Measurements from ENCODE around the gene ANKRD42. TPM values are rescaled to one million over a fixed set of nuclear protein-coding genes. Genes with fewer than 3 reads are reported as not detected.

The ANKRD42 gene
- total and polyA plus RNA-seq, 9 of the 15 experiments (the other 6 are each of a cell fraction or from before 2014, with no cell fraction given), result 2.8 to 9.1 (median 6.1) TPM

DNA sequence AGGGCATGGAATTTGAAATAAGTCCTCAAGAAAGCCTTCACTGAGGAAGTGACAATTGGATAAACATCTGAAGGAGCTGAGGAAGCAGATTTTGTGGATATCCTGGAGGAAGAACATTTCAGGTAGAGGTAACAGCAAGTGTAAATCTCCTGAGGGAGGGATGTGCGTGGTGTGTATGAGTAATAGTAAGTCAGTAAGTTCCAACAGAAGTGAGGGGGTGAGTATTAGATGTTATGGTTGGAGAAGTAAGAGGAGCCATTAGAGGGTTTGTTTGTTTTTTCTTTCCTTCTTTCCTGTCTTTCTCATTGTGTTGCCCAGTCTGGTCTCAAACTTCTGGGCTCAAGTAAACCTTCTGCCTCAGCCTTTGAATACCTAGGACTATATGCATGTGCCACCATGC, 29.0 kb downstream of the ANKRD42 start:
- CTCF ChIA-PET (ENCODE audit: low intra/inter-chr PET ratio), result no interaction called here
- no peaks in the 10 kb centered on the region for H3K36me3 ChIP-seq (ENCODE audit: control insufficient read depth, insufficient read depth, low read length)
- DNase-seq (ENCODE audit: extremely low read depth in 1 of 4, low spot score in 3 of 4) (no peak), ATAC-seq (no peak), FAIRE-seq (no peak)
- no peaks in the 10 kb centered on the region for H3K79me2 ChIP-seq (ENCODE audit: control insufficient read depth, insufficient read depth, low read length)
- H3K4me2 ChIP-seq (ENCODE audit: insufficient read depth, low read length), result no peak overlapping the region
- no peak overlapping the region for H3K4me3 ChIP-seq
- in situ Hi-C loops (cut with MboI) (no loop called here), intact Hi-C loops (cut with micrococcal nuclease) (no loop called here)
- no peaks in the 10 kb centered on the region for H3K4me1 ChIP-seq (replicated peaks in 1 of 2; ENCODE audit: control insufficient read depth in 2 of 2, insufficient read depth in 2 of 2, low read length in 2 of 2)
- H3K9ac ChIP-seq (ENCODE audit: insufficient read depth in 1 of 2, low read depth in 2 of 2, low read length in 2 of 2), result no peak overlapping the region
- no peak overlapping the region for H3K27ac ChIP-seq (ENCODE audit: extremely low read depth, low read depth, low read length)
- 0 out of 5 replicates have a peak, but pooled peaks cover 0 to 6% of the 10 kb centered on the region in 2 experiments for H3K27me3 ChIP-seq (ENCODE audit: control insufficient read depth in 2 of 2, insufficient read depth in 2 of 2, low read length in 2 of 2)
- 36% methylated on average over 1 of the region's 1 CpG for WGBS (ENCODE audit: insufficient coverage, low coverage, missing lambda C conversion rate)
- POLR2A ChIA-PET, result no interaction called here
- H3K9me3 ChIP-seq (replicated peaks; ENCODE audit: control insufficient read depth, insufficient read depth, low read depth, low read length), result 0 out of 2 replicates have a peak, but pooled peaks cover 1% of the 10 kb centered on the region
- H4K20me1 ChIP-seq (replicated peaks; ENCODE audit: control insufficient read depth, insufficient read depth, low read length), result no peaks in the 10 kb centered on the region
- no peak for TF ChIP-seq RBM25 (IDR thresholded peaks at IDR 0.05; ENCODE audit: low read depth, low read length, severe bottlenecking)
- no peak for TF ChIP-seq TCF3 (CRISPR knock-in tag; IDR thresholded peaks at IDR 0.05)
- TF ChIP-seq, protein P1, sequence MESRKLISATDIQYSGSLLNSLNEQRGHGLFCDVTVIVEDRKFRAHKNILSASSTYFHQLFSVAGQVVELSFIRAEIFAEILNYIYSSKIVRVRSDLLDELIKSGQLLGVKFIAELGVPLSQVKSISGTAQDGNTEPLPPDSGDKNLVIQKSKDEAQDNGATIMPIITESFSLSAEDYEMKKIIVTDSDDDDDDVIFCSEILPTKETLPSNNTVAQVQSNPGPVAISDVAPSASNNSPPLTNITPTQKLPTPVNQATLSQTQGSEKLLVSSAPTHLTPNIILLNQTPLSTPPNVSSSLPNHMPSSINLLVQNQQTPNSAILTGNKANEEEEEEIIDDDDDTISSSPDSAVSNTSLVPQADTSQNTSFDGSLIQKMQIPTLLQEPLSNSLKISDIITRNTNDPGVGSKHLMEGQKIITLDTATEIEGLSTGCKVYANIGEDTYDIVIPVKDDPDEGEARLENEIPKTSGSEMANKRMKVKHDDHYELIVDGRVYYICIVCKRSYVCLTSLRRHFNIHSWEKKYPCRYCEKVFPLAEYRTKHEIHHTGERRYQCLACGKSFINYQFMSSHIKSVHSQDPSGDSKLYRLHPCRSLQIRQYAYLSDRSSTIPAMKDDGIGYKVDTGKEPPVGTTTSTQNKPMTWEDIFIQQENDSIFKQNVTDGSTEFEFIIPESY (CRISPR knock-in tag; IDR thresholded peaks at IDR 0.05), result no peak
- no peak for TF ChIP-seq HMG20B (CRISPR knock-in tag; IDR thresholded peaks at IDR 0.05)
- BruUV-seq (replicated peaks), result no TSS peak
- no peak overlapping the region for H2AFZ ChIP-seq (ENCODE audit: low read depth, low read length)
- no peaks in the 10 kb centered on the region for H3K9me1 ChIP-seq (ENCODE audit: control insufficient read depth, insufficient read depth, low read length)
